Right renal cortex interstitium (tissue), 3 donors: ENCODE results near the gene DAAM2. TPM values are rescaled to one million over a fixed set of nuclear protein-coding genes. Genes with fewer than 3 reads are reported as not detected.

ENCODE experiments used
- DNase-seq, 3 donors: peaks; one replicate each; pipeline ENCODE4 v3.0.0-alpha.2; 2013; ENCODE audit warnings: low read depth in 3 of 3, low spot score in 2 of 3
- polyA plus RNA-seq, 3 donors: library from polyadenylated mRNA; unstranded; fragments of 120-200 nt; gene quantifications; one replicate each; pipeline ENCODE4 v1.2.1, GENCODE V29; 2013; ENCODE audit not compliant: insufficient read length in 3 of 3

Gene DAAM2
- polyA plus RNA-seq, 3 donors = 23.8 to 29.2 (median 24.9) TPM

DNA sequence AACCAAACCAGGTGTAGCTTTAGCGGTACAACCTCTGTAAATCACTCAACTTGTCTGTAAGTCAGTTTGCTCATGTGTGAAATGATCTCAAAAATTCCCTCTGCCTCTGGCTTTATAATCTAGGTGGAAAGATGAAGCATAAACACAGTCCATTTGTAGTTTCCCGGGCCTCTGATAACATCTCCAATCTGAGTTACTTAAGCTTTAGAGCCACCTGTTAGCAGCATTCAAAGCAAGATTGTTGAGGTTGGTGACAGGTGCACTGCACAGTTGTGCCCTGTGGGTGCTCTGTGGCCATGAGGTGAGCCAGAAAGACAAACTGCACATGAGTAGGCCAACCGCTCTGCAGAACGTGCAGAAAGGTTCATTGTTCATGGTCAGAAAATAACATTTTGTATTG, 88.4 kb downstream of the DAAM2 start:
- DNase-seq = no peak

DNA sequence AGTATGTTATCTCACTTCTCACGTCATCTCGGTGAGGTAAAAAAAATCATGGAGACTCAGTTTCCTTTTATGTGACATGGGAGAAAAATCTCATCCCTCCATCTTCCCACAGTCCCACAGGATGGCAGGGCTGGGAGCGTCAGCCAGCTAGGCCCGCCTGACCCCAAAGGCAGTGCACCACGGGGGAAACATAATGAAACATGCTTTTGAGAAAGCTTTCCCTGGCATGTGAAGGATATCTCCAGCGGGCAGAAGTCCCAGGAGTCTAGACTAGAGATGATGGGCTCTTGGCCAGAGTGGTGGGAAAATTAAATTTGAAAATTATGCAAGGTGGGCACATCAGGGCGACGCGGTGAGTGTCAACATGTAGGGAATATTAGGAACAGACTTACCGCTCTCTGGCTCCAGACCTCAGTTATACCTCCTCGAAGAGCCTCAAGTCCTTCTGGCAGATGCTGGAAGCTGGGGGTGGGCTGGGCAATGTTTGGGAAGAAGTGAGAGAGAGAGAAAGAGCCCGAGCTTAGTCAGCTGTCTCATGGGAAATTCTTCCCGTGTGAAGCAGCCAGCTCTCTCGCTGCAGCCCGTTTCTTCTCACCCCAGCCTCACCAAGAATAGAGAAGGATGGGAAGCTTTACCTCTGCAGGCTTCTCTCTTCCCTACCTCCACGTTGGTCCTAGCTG, 89.8 kb downstream of the DAAM2 start:
- no peak for DNase-seq

- peak; percentile 61 to 81 (median 75) for DNase-seq
These were observed 90.3 kb downstream of the DAAM2 start for GRCh38 chr6:39882531-39882899.

- DNase-seq = no peak
These were observed 92.5 kb downstream of the DAAM2 start for GRCh38 chr6:39884696-39885095.

DNA sequence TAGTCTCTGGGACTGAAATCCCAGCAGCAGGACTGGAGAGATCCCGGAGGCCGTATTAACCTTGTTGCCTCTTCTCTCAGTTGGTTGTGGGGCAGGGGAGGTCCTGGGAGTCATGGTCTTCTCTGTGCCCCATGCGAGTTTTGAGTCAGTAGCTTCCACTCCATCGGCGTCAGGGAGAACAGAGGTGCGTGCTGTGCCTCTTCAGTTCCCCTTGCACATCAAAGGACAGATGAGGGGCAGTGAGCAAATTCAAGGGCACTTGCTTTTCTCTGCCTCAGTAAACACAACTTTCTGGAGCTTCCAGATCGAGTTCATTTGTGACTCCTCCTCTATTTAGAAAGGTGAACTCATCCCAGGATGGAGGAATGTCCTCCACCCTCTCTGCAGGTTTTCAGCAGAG, 93.5 kb downstream of the DAAM2 start:
- DNase-seq = no peak

- no peak for DNase-seq
These were observed 94.7 kb downstream of the DAAM2 start for GRCh38 chr6:39886871-39887270.

DNA sequence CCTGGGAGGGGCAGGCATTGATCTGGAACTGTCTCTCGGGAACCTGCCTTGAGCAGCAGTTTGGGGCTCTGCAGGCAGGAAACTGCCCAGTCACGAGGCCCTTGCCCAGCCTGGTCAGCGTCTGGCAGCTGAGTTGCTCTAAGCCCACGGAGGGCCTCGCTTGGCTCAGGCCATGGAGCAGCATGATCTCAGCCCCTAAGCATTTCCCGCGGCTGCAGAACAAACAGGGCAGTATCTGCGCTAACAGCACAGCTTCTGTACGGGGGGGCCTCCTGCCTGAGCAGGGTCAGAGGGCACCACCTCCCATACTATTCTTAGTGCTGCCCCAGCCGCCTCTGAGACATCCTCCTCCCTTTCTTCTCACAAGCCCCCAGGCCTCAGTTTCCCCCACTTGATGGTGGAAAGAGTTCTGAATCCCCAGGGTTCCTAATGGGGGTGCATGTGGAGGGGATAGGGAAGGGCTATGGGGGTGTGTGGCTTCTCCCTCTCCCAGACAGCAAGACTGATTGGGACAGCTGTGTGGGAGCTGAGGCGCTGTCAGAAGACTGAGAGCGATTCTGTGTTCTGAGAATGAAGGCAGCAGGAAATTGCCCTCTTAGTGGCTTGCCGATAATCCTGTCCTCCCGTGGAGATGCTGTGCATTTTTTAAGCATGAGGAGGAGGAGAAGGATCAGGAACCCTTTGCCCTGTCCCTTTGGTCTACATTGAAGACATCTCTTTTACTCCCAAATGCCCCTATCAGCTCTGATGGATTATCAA, 95.7 kb downstream of the DAAM2 start:
- DNase-seq = peak in 2 of 3 donors; percentile 12 to 32

DNA sequence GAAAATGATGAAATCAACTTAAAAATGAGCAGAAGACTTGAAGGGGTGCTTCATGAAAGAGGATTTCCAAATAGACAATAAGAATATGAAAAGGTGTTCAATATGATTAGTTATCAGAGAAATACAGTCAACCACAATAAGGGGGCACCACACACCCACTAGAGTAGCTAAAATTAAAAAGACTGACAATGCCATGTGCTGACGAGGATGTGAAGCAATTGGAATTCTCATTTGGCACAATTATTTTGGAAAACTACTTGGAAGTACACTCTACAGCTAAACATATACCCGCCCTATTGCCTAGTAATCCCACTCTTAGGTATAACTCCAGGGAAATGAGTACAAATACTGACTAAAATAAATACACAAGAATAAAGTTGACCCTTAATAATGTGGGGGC, 97.1 kb downstream of the DAAM2 start:
- DNase-seq = no peak

DNA sequence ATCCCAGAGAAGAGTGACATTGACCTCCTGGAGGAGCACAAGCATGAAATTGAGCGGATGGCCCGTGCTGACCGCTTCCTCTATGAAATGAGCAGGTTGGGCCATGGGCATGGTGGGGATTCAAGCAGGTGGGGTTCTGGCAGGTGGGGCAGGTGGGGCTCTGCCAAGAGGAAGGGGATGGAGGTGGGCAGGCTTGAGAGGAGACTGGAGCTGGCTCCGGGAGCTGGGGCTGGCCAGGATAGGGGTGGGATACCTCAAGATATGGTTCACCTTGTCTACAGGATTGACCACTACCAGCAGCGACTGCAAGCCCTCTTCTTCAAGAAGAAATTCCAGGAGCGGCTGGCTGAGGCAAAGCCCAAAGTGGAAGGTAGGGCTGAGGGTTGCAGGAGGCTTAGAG, 99.2 kb downstream of the DAAM2 start:
- no peak for DNase-seq

GRCh38 chr6:39891976-39892375, 99.8 kb downstream of the DAAM2 start:
- DNase-seq = no peak

DNA sequence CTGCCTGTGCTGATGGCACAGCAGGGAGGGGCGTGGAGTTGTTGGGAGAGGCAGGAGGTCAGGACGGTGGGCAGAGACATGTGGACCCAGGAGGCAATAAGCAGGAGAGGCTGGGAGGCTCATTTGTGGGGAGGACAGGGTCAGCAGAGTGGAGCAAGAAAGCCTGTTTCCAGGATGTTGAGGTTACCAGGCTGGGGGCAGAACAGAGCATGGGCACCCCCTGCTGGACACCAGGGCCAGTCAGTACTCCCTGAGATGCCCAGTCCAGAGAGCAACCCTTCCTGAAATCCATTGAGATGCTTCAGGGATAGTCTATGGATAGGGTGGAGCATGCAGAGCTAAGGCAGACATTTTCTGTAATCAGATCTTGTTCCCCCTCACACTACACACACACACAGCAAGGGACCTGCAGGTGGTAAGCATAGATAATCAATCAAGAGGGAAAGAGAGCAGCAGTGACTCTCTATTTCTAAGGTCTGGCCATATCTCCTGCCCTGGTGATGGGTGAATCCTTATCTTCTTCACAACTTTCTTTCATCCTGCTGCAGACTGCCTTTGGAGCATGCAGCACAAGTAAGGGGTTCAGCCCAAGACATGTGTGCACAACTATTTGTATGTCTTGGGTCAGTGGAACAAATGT, 100.4 kb downstream of the DAAM2 start:
- peak in 2 of 3 donors; percentile 17 to 27 for DNase-seq

- DNase-seq = no peak
These were observed 101.1 kb downstream of the DAAM2 start for GRCh38 chr6:39893286-39893685.

DNA sequence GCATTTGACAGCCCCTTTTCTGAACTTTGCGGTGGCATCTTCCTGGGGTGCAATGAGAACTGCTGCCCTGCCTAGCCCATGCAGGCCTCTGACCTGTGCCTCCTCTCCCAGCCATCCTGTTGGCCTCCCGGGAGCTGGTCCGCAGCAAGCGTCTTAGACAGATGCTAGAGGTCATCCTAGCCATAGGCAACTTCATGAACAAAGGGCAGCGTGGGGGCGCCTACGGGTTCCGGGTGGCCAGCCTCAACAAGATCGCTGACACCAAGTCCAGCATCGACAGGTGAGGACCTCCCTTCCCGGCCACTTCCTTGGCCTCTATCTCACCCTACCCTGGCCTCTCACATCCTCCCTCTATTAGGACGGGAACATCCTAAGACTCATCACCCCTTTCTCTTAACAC, 104.5 kb downstream of the DAAM2 start:
- no peak for DNase-seq

DNA sequence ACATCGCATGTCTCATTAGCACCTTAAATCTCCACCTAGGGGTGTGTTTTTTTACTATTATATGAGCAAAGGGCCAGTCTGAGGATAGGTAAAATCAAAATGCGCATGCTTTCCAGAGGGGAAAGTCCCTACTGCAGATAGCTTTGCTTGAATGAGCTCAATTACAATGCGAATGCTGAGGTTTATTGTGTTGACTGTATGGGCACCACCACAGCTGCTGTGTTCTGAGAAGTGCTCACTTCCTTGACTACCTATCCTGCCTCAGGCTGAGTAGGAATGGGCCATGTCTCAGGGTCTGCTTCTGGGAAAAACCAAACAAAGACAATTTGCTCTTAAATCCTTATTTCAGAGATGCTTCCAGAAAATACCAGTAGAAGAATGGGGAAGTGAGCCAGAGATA, 105.5 kb downstream of the DAAM2 start:
- DNase-seq = no peak

- DNase-seq = no peak
These were observed 106.4 kb downstream of the DAAM2 start for GRCh38 chr6:39898625-39899024.

DNA sequence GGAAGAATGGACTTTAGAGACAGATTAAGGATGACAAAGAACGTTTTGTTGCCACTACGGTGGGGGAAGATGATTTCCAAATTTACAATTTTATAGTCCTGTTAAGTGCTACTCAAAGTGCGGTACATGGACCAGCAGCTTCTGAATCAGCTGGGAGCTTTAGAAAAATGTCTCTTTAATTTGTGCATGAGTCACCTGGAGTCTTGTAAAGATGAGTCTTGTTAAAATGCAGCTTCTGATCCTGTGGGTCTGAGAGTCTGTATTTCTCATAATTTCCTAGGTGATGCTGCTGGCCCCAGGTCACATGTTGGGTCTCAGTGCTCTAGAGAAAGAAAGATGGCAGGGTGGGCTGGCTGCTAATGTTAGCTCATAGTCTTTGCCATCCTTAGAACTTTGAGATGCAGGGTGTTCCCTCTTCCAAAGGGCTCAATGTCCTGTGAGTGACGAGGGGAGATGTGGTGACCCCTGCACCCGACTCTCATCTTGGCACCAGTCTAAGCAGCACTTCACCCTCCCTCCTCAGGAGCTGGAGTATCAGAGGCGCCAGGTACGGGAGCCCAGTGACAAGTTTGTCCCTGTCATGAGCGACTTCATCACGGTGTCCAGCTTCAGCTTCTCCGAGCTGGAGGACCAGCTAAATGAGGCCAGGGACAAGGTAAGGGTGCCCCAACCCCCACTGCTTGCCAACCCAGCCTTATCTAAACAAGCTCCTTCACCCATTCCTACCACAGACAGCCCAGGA, 107.5 kb downstream of the DAAM2 start:
- no peak for DNase-seq

DNA sequence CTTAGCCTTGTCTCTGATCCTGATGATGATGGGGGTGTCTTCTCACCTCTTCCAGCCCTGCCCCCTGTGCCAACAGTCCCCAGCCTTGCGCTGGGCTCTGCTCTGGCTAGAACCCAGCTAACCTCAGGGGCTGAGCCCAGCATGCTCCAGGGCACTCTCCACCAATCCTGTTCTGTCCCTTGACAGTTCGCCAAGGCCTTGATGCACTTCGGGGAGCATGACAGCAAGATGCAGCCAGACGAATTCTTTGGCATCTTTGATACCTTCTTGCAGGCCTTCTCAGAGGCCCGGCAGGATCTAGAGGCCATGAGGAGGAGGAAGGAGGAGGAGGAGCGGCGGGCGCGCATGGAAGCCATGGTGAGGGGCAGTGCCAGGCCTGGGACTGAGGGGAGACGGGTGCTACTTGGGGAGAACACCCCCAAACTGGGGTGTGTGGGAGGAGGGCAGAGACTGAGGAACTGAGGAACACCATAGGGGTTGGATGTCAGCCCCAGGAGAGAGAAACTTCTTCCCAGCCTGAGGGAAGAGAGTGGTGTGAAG, 109.0 kb downstream of the DAAM2 start:
- no peak for DNase-seq

DNA sequence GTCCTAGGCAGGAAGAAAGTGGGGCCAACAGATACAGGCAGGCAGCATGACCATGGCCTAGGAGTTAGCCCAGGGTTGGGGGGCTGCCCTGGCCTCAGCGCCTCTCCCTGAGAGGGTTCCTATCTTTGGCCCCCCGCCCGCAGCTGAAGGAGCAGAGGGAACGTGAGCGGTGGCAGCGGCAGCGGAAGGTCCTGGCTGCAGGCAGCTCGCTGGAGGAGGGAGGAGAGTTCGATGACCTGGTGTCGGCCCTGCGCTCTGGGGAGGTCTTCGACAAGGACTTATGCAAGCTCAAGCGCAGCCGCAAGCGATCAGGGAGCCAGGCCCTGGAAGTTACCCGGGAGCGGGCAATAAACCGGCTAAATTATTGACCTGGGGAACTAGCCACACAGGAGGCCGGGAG, 109.5 kb downstream of the DAAM2 start:
- no peak for DNase-seq

GRCh38 chr6:39902136-39902535, 110.0 kb downstream of the DAAM2 start:
- no peak for DNase-seq

DNA sequence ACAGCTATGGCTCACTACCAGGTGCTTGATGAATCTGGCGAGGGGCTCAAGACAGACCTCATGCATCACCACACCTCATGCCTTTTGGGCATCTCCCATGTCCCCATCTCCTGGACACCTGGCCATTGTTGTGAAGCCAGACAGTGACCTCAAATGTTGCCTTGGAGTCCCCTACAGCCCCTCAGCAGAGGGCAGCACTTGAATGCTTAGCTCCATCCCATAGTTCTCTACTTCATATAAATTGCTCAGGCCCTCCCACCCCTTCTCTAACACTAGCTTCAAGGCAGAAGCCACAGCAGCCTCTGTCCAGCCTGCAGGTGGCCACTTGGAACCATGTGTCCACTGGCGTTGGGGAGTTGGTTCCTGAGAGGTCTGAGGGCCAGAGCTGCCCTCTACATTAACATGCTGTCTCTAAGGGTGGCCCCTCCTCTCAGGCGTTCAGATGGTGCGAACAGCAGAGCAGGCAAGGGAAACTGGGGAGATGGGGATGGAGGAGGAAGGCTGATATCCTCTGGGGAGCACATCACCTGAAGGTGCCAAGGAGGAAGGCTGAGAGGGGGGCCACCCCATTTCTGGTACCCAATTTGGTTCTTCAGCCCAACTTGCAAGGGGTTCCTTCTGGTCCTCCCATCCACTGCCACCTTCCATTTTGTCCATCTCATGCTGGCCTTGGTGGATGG, 110.8 kb downstream of the DAAM2 start:
- DNase-seq = no peak
